T-helper 1 cell (primary cell): Measurements from ENCODE around the gene RNF103.
"Not testable (repeated sequence)": the region's sequence is repeated elsewhere in the genome, so short reads cannot be mapped to it uniquely, and the experiment has no call there.

Experiments used
- DNase-seq, 5 donors: peaks; one replicate each; pipeline ENCODE4 v3.0.0-alpha.2; 2012 to 2020
- total RNA-seq, 4 donors: gene quantifications; one replicate each; lab custom pipeline; 2026; lab: John Stamatoyannopoulos, UW

RNF103 gene, protein sequence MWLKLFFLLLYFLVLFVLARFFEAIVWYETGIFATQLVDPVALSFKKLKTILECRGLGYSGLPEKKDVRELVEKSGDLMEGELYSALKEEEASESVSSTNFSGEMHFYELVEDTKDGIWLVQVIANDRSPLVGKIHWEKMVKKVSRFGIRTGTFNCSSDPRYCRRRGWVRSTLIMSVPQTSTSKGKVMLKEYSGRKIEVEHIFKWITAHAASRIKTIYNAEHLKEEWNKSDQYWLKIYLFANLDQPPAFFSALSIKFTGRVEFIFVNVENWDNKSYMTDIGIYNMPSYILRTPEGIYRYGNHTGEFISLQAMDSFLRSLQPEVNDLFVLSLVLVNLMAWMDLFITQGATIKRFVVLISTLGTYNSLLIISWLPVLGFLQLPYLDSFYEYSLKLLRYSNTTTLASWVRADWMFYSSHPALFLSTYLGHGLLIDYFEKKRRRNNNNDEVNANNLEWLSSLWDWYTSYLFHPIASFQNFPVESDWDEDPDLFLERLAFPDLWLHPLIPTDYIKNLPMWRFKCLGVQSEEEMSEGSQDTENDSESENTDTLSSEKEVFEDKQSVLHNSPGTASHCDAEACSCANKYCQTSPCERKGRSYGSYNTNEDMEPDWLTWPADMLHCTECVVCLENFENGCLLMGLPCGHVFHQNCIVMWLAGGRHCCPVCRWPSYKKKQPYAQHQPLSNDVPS
- 55.7 to 87.0 (median 63.4) reads per million in 4 donors for total RNA-seq

DNA sequence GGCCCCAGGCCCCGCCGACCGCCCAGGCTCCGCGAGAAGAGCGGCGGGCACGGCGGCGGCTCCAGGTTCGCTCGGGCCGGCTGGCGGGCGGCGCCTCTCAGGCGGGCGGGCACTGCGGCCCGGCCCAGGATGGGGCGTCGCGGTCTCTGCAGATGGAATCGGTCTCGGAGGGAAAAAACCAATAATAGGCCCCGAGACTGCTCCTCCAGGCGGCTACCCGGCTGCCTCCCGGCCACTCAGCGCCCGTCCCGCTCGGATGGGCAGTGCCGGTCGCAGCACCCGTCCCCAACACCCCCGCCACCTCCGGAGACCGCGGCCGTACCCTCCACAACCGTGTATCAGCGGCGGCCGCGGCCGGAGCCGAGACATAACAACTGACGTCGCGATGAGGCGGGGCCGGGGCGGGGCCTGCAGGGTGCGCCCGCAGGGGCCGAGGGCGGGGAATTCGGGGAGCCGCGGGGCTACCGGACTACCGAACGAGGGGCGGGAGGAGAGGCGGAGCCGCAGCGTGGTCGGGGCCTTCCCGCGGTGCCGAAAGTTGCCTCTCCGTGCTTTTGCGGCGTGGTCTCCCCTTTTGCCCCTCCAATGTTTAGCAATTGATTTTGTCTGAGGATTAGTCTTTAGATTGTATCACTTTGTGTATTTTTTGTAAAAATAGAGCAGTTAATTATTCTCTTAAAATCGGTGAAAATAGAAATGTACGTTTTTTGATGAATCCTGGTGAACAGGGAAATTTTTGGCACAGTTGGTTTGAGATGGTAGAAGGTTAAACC, at the start of gene RNF103:
TSS of gene RNF103 (minus strand) at position 372 of the 773 bp plus-strand sequence. CDS start 979 bp downstream, outside the sequence.
- DNase-seq = peak; percentile 89 to 92 (median 90)

DNA sequence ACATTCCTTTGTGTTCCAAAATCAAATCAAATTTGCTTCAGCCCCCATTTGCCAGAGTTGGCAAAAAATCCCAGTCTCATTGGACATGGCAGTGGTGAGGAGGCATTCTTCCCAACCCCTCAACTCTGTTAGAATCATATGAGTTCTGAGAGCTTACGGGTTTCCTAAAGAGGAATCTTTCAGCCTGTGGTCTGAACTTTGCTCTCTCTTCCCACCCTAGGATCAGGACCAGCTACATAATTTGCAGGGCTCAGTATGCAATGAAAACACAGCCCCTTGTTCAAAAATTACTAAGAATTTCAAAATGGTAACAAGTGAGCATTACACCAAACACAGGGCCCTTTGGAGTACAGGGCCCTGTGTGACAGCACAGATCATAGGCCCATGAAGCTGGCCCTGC, 49.3 kb upstream of the RNF103 start:
- DNase-seq = no peak

DNA sequence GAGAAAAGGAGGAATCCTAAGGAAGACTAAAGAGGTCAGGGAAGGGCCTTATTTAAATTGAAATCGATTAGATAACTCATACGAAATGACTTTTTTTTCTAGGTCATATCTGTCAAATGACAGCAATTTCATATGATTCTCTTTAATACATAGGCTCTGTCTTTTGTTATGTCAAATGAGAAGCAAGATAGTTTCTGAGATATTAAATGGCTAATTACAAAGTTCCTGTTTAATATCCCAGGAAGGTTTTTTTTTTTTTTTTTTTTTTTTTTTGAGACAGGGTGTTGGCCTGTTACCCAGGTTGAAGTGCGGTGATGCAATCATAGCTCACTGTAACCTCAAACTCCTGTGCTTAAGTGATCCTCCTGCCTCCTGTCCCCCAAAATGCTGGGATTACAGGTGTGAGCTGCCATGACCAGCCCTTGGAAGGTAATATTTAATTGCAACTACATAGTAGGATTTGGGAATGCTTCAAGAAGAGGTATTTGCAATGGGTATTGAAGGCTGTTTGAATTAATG, 48.4 kb upstream of the RNF103 start:
- DNase-seq = no peak

DNA sequence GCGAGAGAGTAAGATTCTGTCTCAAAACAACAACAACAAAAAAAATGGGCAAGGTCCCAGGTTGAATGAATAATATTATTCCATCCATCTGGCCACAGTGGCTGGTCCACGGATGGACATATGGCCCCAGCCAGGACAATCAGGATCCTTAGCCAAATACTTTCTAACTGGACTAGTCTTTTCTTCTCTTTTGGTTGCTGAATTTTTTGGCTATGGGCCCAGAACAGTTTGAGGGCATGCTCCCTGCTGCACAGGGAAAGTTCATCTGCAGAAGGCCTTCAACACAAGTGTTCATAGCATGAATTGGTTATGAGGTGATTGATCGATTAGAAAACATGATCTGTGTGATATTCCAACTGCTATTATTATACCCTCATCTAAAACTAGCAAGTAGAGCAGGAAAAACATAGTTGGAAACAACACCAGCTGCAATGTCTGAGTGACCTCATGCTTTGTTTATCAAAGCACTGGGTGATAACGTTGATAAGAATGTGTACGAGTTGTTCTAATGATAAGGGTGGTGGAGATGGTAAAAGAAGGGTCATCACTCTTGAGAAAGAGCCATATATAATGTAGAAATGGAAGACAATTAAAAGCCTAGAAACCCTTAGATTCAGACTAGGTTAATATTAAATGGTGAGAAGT, 47.8 kb upstream of the RNF103 start:
- no peak for DNase-seq

DNA sequence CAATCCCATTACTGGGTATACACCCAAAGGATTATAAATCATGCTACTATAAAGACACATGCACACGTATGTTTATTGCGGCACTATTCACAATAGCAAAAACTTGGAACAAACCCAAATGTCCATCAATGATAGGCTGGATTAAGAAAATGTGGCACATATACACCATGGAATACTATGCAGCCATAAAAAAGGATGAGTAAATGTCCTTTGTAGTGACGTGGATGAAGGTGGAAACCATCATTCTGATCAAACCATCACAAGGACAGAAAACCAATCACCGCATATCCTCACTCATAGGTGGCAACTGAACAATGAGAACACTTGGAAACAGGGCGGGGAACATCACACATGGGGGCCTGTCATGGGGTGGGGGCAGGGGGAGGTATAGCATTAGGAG, 45.7 kb upstream of the RNF103 start:
- not testable (repeated sequence) for DNase-seq

DNA sequence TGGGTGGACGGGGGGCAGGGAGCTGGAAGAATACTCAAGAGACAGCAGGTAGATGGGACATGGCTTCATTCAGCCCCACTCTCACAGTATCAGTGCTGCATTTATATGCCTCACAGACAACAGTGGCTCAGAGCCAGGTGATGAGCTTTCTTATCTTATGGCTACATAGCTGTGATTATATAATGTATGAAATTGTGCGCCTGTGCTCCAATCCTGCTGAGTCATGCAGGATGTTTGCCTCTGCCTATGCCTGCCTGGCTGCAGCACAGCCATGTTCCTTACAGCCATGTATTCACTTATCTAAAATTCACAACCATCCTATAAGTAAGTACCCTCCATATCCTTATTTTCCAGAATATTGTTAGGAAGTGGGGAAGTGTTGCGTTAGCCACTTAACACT, 37.7 kb upstream of the RNF103 start:
- no peak for DNase-seq

DNA sequence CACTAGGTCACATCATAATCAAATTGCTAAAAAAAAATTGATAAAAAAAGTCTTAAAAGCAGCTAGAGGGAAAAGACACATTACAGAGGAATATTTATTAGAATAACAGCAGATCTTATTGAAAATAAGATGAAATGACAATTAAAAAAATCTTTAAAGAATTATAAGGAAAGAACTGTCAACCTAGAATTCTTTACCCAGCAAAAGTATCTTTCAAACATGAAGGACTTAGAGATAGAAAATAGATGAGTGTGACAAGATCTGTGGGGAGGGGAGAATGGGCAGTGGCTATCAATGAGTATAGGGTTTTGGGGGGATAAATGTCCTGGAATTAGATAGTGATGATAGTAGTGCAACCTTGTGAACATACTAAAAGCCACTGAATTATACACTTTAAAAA, 26.5 kb upstream of the RNF103 start:
- no peak for DNase-seq

DNA sequence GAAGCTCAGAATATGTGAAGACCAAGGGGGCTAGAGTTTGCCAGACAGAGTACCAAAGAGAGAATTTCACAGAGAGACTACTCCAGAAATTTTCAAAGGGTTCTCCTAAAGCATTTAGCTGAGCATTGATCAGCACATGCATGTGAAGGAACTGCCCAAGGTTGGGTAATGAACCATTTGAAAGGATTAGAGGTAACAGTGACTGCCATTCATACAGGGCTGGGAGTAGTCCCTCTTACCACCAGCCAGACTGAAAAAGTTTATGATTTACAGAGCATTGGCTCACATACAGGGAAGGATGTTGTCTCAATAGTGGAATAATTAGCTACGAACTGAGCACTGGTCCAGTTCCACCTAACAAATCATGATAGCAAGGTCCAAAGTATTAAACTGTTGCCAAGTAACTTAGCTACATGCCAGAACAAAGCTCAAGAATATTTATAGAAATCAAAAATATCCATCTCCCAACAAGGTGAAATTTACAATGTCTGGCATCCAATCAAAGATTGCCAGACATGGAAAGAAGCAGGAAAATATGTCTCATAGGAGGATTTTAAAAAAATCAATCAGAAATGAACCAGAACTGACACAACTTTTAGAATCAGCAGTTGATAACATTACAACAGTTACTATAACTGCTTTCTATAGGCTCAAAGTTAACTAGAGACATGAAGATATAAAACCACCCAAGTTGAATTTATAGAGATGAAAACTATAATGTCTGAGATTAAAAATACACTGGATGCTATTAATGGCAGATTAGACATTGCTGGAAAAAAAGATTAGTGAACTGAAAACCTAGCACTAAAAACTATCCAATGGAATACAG, 25.7 kb upstream of the RNF103 start:
- no peak for DNase-seq

DNA sequence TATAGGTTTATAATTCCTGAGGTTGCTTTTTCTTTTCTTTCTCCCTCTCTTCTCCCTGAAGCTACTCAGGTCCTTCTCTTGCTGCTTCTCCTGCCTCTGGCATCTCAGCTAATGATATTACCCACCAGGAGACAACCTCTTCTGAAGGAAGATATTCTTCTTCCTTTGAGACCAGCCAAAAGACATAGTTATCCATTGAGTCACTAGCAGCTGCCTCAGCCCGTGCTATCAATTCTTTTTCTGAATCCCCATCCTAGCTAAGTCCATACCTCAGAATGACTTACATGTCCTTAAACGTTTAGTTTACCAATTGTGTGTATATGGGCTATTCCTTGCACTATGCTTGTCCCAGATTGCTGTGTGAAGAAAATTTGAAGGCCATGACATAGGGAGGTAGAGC, 25.0 kb upstream of the RNF103 start:
- DNase-seq = no peak

DNA sequence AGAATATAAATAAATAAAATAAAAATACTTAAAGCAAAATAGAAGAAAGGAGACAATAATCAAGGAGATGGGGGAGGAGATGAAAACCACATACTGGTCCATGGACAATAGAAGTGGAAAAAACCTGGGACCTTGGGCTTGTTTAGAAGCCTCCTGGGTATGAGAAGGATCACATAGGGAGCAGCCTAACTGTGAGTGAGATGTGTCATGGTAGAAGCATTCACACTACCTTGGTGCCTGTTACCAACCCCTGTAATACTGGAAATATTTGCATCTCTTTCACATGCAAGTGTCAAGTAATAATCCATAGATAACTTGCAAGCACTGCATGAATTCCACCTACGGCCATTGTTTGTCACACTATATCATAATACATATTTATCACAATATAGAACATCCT, 23.2 kb upstream of the RNF103 start:
- DNase-seq = no peak

DNA sequence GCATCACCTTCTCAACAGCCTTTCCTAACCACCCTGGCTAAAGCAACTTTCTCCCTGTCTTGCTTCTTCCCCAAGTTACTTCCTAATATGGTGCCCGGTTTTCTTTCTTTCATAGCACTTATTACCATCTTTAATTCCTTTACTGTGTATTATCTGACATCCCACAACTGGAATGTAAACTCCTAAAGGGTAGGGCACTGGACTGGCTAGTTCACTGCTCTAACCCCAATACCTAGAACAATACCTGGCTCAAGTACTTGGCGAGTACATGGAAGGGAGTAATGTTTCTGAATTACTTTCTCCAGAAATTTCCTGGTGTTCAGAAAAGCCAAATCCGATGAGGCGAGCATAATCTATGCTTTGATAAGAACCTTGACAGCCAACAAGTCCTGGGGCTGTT, 22.7 kb upstream of the RNF103 start:
- no peak for DNase-seq

DNA sequence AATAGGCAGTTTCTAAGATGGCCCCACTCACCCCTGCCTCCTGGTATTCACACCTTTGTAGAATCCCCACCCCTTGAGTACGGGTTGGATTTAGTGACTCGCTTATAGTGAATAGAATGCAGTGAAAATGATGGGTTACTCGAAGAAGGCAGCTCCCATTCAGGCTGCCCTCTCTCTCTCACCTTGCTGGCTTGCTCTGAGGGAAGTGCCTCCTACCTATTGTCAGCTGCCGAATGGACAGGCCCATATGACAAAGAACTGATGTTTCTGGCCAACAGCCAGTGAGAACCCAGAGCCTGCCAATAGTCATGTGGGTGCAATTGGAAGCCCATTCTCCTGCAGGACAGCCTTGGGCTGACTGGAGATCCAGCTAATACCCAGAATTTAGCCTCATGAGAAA, 22.1 kb upstream of the RNF103 start:
- DNase-seq = no peak

DNA sequence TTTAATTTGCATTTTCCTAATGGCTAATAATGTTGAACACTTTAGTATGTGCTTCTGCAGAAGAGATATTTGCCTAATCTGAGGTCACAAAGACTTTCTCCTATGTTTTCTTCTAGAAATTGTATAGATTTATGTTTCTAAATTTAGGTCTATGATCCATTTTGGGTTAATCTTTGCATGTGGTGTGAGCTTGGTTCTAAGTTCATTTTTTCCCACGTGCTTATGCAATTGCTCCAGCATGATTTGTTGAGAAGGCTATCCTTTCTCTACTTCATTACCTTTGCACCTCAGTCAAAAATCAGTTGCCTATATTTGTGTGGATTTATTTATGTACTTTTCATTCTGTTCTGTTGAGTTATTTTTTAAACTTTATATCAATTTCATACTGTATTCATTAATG, 15.0 kb upstream of the RNF103 start:
- no peak for DNase-seq

DNA sequence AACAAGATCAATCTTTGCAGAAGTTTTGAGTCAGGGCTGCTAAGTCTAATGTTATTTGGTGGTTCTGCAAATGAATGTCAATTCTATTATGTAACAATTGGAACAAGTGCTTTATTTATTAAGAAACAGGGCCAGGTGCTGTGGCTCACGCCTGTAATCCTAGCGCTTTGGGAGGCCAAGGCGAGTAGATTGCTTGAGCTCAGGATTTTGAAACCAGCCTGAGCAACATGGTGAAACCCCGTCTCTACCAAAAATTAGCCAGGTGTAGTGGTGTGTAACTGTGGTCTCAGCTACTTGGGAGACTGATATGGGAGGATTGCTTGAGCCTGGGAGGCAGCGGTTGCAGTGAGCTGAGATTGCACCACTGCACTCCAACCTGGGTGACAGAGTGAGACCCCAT, 13.2 kb upstream of the RNF103 start:
- DNase-seq = no peak

DNA sequence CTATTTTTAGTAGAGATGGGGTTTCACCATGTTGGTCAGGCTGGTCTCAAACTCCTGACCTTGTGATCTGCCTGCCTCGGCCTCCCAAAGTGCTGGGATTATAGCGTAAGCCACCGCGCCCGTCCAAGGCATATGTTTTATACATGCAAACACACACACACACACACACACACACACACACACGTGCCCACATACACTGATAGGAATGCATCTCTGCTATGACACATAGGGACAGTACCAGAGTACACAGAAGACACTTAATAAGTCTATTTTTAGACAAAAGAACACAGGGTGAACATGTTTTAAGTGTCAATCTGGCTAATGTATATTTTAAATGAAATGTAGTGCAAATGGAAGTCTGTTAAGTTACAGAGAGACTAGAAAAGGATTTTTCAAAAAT, 10.7 kb upstream of the RNF103 start:
- DNase-seq = no peak

DNA sequence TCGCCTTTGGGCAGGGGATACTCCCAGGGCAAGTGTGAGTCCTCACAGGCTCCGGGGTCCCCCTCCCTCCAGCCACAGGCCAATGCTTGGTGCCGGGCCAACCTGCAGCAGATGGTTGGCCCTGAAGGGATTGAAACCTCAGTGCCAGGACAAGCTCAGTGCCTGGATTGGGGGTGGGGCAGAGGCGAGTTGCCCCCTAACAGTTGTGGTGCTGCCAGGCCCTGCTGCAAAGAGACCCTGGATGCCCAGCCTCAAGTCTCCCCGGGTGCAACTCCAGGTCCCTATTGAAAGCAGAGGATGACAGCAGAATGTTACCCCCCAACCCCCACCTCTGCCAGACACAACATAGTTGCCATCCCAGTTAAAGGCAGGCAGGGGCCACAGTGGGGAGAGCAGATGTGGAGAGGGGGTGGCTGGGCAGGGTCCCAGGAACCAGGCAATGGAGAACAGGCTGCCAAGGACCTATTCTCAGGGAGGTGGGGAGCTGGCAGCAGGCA, 9.5 kb upstream of the RNF103 start:
- no peak for DNase-seq

DNA sequence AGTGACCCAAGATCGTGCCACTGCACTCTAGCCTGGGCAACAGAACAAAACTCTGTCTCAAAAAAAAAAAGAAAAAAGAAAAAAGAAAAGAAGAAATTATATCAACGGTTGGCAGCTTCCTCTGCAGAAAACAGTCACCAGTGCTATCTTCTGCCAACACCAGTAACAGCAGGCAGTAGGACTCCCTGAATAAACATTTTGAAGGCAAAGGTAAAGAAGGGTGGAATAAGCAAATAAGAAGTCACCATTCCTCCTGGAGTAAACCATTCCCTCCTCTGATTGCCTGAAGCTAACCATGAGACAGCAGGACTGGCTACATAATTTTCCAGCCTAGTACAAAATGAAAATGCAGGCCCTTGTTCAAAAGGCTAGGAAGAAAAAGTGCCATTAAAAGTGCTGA, 9.0 kb upstream of the RNF103 start:
- no peak for DNase-seq

DNA sequence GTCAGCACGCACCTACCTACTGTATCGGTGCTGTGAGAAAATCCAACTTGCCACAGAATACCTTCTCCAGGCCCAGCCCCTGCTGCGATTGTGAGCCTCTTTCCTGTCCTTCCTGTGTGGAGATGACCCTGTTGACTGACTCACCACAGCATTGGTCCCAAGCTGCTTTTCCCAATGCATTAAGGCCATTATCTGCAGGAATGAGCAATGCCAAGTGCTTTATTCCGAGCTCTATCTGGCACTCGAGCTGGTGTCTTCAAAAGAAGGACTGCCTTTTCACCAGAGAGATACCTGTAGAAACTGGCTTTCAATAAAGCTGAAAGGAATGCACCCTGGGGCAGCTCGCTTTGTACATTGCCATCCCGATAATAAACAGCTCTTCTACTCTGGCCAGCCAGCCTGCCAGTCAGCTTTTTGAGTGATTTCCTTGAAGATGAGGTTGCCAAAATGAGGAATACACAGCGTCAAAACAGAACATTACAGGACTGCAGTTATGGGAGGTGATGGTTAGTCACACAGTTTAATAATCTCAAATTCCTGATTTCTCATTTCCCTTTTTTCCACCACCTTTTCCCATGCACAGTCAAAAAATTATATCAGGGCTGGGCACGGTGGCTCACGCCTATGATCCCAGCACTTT, 8.3 kb upstream of the RNF103 start:
- no peak for DNase-seq

DNA sequence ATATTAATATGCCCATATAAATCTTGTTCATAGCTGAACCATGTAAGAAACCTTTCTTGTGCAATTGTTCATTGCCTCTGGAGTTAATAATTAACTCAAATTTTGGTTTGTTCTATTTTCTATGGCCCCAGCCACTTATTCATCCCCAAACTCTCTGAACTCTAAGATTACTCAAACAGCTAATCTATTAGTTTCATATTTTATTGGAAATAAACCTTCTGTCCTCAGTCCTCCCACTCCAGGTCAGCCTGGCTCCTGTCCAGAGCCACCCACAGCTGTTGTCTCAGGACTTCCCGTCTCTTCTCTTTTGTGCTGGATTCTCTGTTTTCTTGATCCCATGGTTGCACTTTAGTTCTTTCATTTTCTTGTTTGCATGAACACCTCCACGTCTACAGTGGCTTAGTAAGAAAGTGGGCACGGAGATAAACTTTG, 4.4 kb upstream of the RNF103 start:
- DNase-seq = no peak

DNA sequence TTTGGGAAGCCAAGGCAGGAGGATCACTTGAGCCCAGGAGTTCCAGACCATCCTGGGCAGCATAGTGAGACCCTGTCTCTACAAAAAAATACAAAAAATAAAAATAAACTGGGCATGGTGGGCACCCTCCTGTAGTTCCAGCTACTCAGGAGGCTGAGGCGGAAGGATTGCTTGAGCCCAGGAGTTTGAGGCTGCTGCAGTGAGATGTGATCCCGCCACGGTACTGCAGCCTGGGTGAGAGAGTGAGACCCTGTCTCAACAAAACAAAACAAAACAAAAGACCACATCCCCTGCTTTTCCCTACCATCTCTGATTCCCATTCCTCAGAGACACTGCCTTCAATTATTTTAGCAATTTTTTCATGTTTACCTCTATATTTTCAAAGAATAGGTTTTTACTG, 3.9 kb upstream of the RNF103 start:
- DNase-seq = no peak

DNA sequence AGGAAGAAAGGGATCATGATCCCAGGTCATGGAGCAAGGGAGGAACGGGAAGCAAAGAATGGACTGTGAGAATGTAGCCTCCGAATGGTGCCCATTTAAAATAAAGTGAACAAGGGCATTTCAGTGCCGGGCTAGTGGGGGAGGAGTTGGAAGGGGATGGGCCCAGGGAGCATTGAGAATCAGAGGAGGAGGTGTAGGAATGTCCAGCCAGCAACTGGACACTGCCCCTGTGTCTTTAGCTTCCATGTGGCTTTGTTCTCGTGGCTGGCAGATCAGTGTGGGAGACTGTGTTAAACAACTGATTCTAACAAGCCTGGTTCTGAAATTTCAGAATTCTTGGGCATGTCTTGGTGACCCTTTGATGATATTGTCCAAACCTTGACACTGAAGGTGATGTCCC, 1.4 kb upstream of the RNF103 start:
- DNase-seq = no peak
